ENCODE results near the gene CAMK2A.

GRCh38 chr5:150279330-150280020 is 10.1 kb downstream of the CAMK2A start:
- no peak for TF ChIP-seq CTCF (conservative IDR thresholded peaks at IDR 0.05 in 1 of 2, IDR thresholded peaks at IDR 0.05 in 1 of 2; ENCODE audit: low read depth in 1 of 2, low read length in 2 of 2)
- no peak for TF ChIP-seq EZH2 (IDR thresholded peaks at IDR 0.05; ENCODE audit: low read length, missing control alignments)

Measured in fibroblast of lung (primary cell).